H1 (cell line): Measurements from ENCODE around the gene DLG5. TPM values are rescaled to one million over a fixed set of nuclear protein-coding genes. Genes with fewer than 3 reads are reported as not detected.

Source experiments
- CTCF ChIA-PET: fragments of 300-600 bp; sonication (Branson Sonifier 250); formaldehyde crosslinking; loops from one replicate; lab custom pipeline; 2021; ENCODE audit not compliant: partially characterized antibody; lab: Charles Lee
- POLR2A ChIA-PET: fragments of 300-600 bp; sonication (Branson Sonifier 250); formaldehyde crosslinking; loops from one replicate; lab custom pipeline; 2021; ENCODE audit warnings: inconsistent platforms; ENCODE audit not compliant: partially characterized antibody; lab: Charles Lee
- DNase-seq, 2 experiments: peaks; one replicate each; pipeline versions ENCODE4 v3.0.0 to v3.0.0-alpha.2; 2010 to 2022; ENCODE audit warnings: low spot score in 2 of 2, low read depth in 1 of 2, mixed read lengths in 1 of 2
- FAIRE-seq: peaks from 2 replicates; lab custom pipeline; 2011; peaks lifted over from hg19 to GRCh38; lab: Jason Lieb, UNC
- H2AFZ ChIP-seq: 2 replicates; pipeline ENCODE4 v1.8.1; 2012; ENCODE audit warnings: low read length, inconsistent platforms
- H2AK5ac ChIP-seq: 2 replicates; pipeline ENCODE4 v1.6.1; 2013; ENCODE audit warnings: low read depth, low read length
- H2BK120ac ChIP-seq: replicated peaks from 2 replicates; pipeline ENCODE3; 2013; ENCODE audit warnings: low read depth, low read length, inconsistent platforms
- H2BK12ac ChIP-seq: 2 replicates; pipeline ENCODE4 v1.6.1; 2013; ENCODE audit warnings: low read depth, low read length
- H2BK15ac ChIP-seq: 2 replicates; pipeline ENCODE4 v1.6.1; 2013; ENCODE audit warnings: low read length
- H2BK20ac ChIP-seq: 2 replicates; pipeline ENCODE4 v1.6.1; 2013; ENCODE audit warnings: low read length
- H2BK5ac ChIP-seq: 2 replicates; pipeline ENCODE4 v1.6.1; 2013; ENCODE audit warnings: low read depth, low read length
- H3K14ac ChIP-seq: 2 replicates; pipeline ENCODE4 v1.6.1; 2013; ENCODE audit warnings: inconsistent platforms; ENCODE audit not compliant: insufficient read length
- H3K18ac ChIP-seq: 2 replicates; pipeline ENCODE4 v1.6.1; 2013; ENCODE audit warnings: low read length; ENCODE audit errors: extremely low read depth
- H3K23ac ChIP-seq: 2 replicates; pipeline ENCODE4 v1.6.1; 2013; ENCODE audit warnings: inconsistent platforms; ENCODE audit not compliant: insufficient read length
- H3K23me2 ChIP-seq: 2 replicates; pipeline ENCODE4 v1.6.1; 2013; ENCODE audit warnings: low read depth, low read length
- H3K27ac ChIP-seq: 2 replicates; pipeline ENCODE4 v1.6.1; 2011; ENCODE audit warnings: low read depth, low read length, inconsistent platforms
- H3K27me3 ChIP-seq, 4 experiments: replicated peaks in 1 of 4; 1 replicate in 1 of 4; 2 replicates in 3 of 4; pipeline versions ENCODE4 v1.6.1 to v1.8.1; 2011 to 2013; ENCODE audit warnings: low read length in 3 of 4, mild to moderate bottlenecking in 3 of 4, inconsistent platforms in 2 of 4, mixed read lengths in 2 of 4, moderate library complexity in 1 of 4; ENCODE audit not compliant: control insufficient read depth in 3 of 4, insufficient read depth in 3 of 4; ENCODE audit errors: extremely low read depth in 1 of 4
- H3K36me3 ChIP-seq, 4 experiments: 2 replicates each; pipeline versions ENCODE4 v1.6.1 to v1.8.1; 2011 to 2013; ENCODE audit warnings: mild to moderate bottlenecking in 4 of 4, low read length in 3 of 4, moderate library complexity in 2 of 4, control low read depth in 1 of 4, inconsistent platforms in 1 of 4; ENCODE audit not compliant: insufficient read depth in 4 of 4, control insufficient read depth in 2 of 4
- H3K4ac ChIP-seq: replicated peaks from 2 replicates; pipeline ENCODE3; 2013; ENCODE audit warnings: low read length, low read depth, mixed read lengths, inconsistent platforms; ENCODE audit not compliant: insufficient read length
- H3K4me1 ChIP-seq, 4 experiments: replicated peaks in 1 of 4; 1 replicate in 1 of 4; 2 replicates in 3 of 4; pipeline versions ENCODE4 v1.6.1 to v1.8.1; 2011 to 2013; ENCODE audit warnings: low read length in 3 of 4, inconsistent platforms in 2 of 4, mixed read lengths in 1 of 4; ENCODE audit not compliant: insufficient read depth in 4 of 4, control insufficient read depth in 3 of 4
- H3K4me2 ChIP-seq, 2 experiments: 2 replicates each; pipeline versions ENCODE4 v1.6.1 to v1.8.1; 2011 to 2013; ENCODE audit warnings: low read depth in 2 of 2, low read length in 2 of 2, control low read depth in 1 of 2, inconsistent platforms in 1 of 2, mild to moderate bottlenecking in 1 of 2; ENCODE audit not compliant: insufficient read depth in 1 of 2
- H3K4me3 ChIP-seq, 4 experiments: fragments of 200-600, 300-600 bp in 1 of 4; sonication (generic), shearing (Covaris generic), sonication (Bioruptor Twin) in 1 of 4; 2 replicates each; pipeline versions ENCODE4 v1.5.1 to v1.8.1; 2011 to 2016; ENCODE audit warnings: low read length in 4 of 4, low read depth in 3 of 4, control low read depth in 2 of 4, inconsistent platforms in 2 of 4, mild to moderate bottlenecking in 2 of 4, mixed read lengths in 1 of 4, moderate library complexity in 1 of 4; ENCODE audit not compliant: insufficient read depth in 2 of 4; ENCODE audit errors: extremely low read depth in 1 of 4
- H3K56ac ChIP-seq: replicated peaks from 2 replicates; pipeline ENCODE3; 2013; ENCODE audit warnings: low read depth, mild to moderate bottlenecking, mixed read lengths, low read length, inconsistent platforms; ENCODE audit not compliant: insufficient read length
- H3K79me1 ChIP-seq: 2 replicates; pipeline ENCODE4 v1.6.1; 2013; ENCODE audit warnings: low read depth, low read length, control low read depth
- H3K79me2 ChIP-seq, 2 experiments: 2 replicates each; pipeline versions ENCODE4 v1.6.1 to v1.8.1; 2012 to 2013; ENCODE audit warnings: low read length in 2 of 2, mild to moderate bottlenecking in 2 of 2, inconsistent platforms in 1 of 2; ENCODE audit not compliant: insufficient read depth in 2 of 2, control insufficient read depth in 1 of 2
- H3K9ac ChIP-seq, 4 experiments: replicated peaks in 1 of 4; 1 replicate in 1 of 4; 2 replicates in 3 of 4; pipeline versions ENCODE4 v1.6.1 to v1.8.1; 2011 to 2013; ENCODE audit warnings: low read depth in 3 of 4, low read length in 3 of 4, control low read depth in 2 of 4, mild to moderate bottlenecking in 2 of 4, moderate library complexity in 2 of 4, inconsistent platforms in 1 of 4; ENCODE audit errors: extremely low read depth in 1 of 4
- H3K9me3 ChIP-seq, 2 experiments: 2 replicates each; pipeline versions ENCODE4 v1.6.1 to v1.8.1; 2012 to 2013; ENCODE audit warnings: mild to moderate bottlenecking in 2 of 2, moderate library complexity in 2 of 2, control low read depth in 1 of 2, inconsistent platforms in 1 of 2, low read depth in 1 of 2, low read length in 1 of 2, mixed read lengths in 1 of 2; ENCODE audit not compliant: insufficient read depth in 2 of 2
- H4K20me1 ChIP-seq, 2 experiments: replicated peaks in 1 of 2; 2 replicates each; pipeline versions ENCODE3 to v1.8.1; 2011 to 2013; ENCODE audit warnings: inconsistent platforms in 2 of 2, low read length in 2 of 2, mild to moderate bottlenecking in 1 of 2; ENCODE audit not compliant: insufficient read depth in 2 of 2, control insufficient read depth in 1 of 2
- H4K5ac ChIP-seq: 2 replicates; pipeline ENCODE4 v1.6.1; 2013; ENCODE audit warnings: low read length, low read depth, mixed read lengths, inconsistent platforms; ENCODE audit not compliant: insufficient read length
- H4K8ac ChIP-seq: 2 replicates; pipeline ENCODE4 v1.8.0; 2013; ENCODE audit warnings: mild to moderate bottlenecking, moderate library complexity, low read length, inconsistent platforms; ENCODE audit not compliant: insufficient read depth; ENCODE audit errors: extremely low read depth
- H4K91ac ChIP-seq: replicated peaks from 2 replicates; pipeline ENCODE3; 2013; ENCODE audit warnings: low read length, mixed read lengths, inconsistent platforms; ENCODE audit not compliant: insufficient read length
- CEBPB ChIP-seq: IDR thresholded peaks from 2 replicates; pipeline ENCODE4 v1.6.1; 2012; ENCODE audit warnings: low read depth, low read length
- CHD2 ChIP-seq: IDR thresholded peaks from 2 replicates; pipeline ENCODE4 v1.6.1; 2012; ENCODE audit warnings: low read length, improper control_type of control experiment
- HDAC2 ChIP-seq, 2 experiments: fragments of 300-600 bp in 1 of 2; sonication (generic) in 1 of 2; IDR thresholded peaks; 2 replicates each; pipeline ENCODE4 v1.6.1; 2011 to 2012; ENCODE audit warnings: low read depth in 2 of 2, low read length in 2 of 2, mild to moderate bottlenecking in 2 of 2, moderate library complexity in 2 of 2, borderline replicate concordance in 1 of 2, inconsistent platforms in 1 of 2
- JUN ChIP-seq: IDR thresholded peaks from 2 replicates; pipeline ENCODE4 v1.6.1; 2011; ENCODE audit warnings: low read depth, mild to moderate bottlenecking, improper control_type of control experiment, low read length
- SAP30 ChIP-seq: fragments of 300-600 bp; sonication (generic); IDR thresholded peaks from 2 replicates; pipeline ENCODE4 v1.7.1; 2012; ENCODE audit warnings: low read length, moderate library complexity, mild to moderate bottlenecking, inconsistent platforms; ENCODE audit not compliant: insufficient read depth, insufficient replicate concordance
- SP1 ChIP-seq: IDR thresholded peaks from 2 replicates; pipeline ENCODE4 v1.6.1; 2011; ENCODE audit warnings: low read depth, low read length
- YY1 ChIP-seq: IDR thresholded peaks from 2 replicates; pipeline ENCODE4 v1.6.1; 2011; ENCODE audit warnings: low read depth, mild to moderate bottlenecking, low read length
- WGBS, 2 experiments: shearing (Covaris generic) in 1 of 2; methylation state at CpG; one replicate each; pipeline versions ENCODE4 v1.1.6 to v1.1.7; 2013 to 2015; ENCODE audit warnings: low lambda C conversion rate in 2 of 2, mixed read lengths in 2 of 2, inconsistent platforms in 1 of 2, low coverage in 1 of 2, missing lambda C conversion rate in 1 of 2; ENCODE audit not compliant: insufficient replicate concordance in 2 of 2, insufficient coverage in 1 of 2, insufficient read length in 1 of 2; ENCODE audit errors: extremely low coverage in 1 of 2, missing lambda C conversion rate in 1 of 2; 5-methylcytosine and 5-hydroxymethylcytosine counted together
- polyA plus RNA-seq, 7 experiments: library from polyadenylated mRNA; depleted of rRNA in 3 of 7; stranded (reverse) in 5 of 7; unstranded in 2 of 7; fragments of >200 nt in 5 of 7; fragments of 200-250 nt in 2 of 7; gene quantifications; 1 replicate in 5 of 7; 2 replicates in 1 of 7; 4 replicates in 1 of 7; pipeline versions ENCODE4 v1.2.1 to v1.2.3, GENCODE V29; 2011 to 2013; ENCODE audit warnings: missing spikeins in 2 of 7, mixed read lengths in 2 of 7
- total RNA-seq: library from RNA; stranded (reverse); fragmentation: NEBNext Ultra II Directional; extraction: Animal tissue kit (Norgen Biotek cat#: 25700); gene quantifications from 2 replicates; pipeline ENCODE4 v1.2.1, GENCODE V29; 2021
- TF ChIP-seq, protein P1 (sequence below): IDR thresholded peaks from 2 replicates; pipeline ENCODE4 v1.6.1; 2011; ENCODE audit warnings: low read depth, mild to moderate bottlenecking, low read length; ENCODE audit not compliant: insufficient read depth

DLG5 gene
- total and polyA plus RNA-seq, 2 of the 8 experiments (the other 6 are each of a cell fraction or from before 2014, with no cell fraction given): 15.6 to 71.4 TPM

DNA sequence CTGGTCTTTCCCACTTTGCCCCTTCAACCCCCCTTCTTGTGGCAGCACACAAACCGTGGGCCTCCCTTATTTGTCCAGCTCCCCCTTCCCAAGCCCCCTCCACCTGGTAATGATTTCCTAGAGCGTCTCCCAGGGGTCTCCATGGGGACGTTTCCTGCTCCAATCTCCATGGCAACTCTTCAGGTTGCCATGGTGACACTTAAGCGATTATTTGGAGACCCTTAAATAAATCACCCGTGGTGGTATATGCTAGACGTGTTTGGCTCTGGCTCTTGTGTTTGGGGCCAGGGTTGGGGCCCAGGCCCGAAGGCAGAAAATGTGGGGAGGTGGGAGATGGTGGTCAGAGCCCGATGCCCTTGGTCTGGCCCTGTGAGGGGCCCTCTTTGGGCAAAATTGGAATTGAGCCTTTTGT lies 41.1 kb upstream of the DLG5 start:
- H3K27ac ChIP-seq: no peak overlapping the region
- H3K14ac ChIP-seq: no peak overlapping the region
- no peak overlapping the region for H2BK12ac ChIP-seq
- H2AFZ ChIP-seq: no peak overlapping the region
- no peaks in the 10 kb centered on the region for H3K27me3 ChIP-seq
- no peaks in the 10 kb centered on the region for H4K20me1 ChIP-seq
- H4K91ac ChIP-seq: no peak overlapping the region
- DNase-seq (no peak), FAIRE-seq (no peak)
- H4K8ac ChIP-seq: no peak overlapping the region
- no peaks in the 10 kb centered on the region for H3K36me3 ChIP-seq
- POLR2A ChIA-PET: interaction anchor here (1.4 kb wide), 1 partner anchor 43 kb away, joined by 3 read pairs; no protein-coding TSS in a partner anchor
- CTCF ChIA-PET: interaction anchor here (1.0 to 2.9 kb wide), 2 partner anchors 8 to 40 kb away, joined by 3 to 8 read pairs; no protein-coding TSS in a partner anchor
- H3K18ac ChIP-seq: no peak overlapping the region
- H3K9me3 ChIP-seq: peaks cover 11% of the 10 kb centered on the region in 2 experiments
- no peak overlapping the region for H4K5ac ChIP-seq
- H3K23me2 ChIP-seq: no peaks in the 10 kb centered on the region
- 88% methylated on average over 8 of the region's 8 CpGs; no CpG with 5 or more reads in 1 of the 2 experiments for WGBS, 2 experiments
- H3K79me2 ChIP-seq: no peaks in the 10 kb centered on the region
- H2AK5ac ChIP-seq: no peak overlapping the region
- no peak overlapping the region for H3K56ac ChIP-seq
- no peak overlapping the region for H2BK15ac ChIP-seq
- no peak overlapping the region for H2BK20ac ChIP-seq
- no peak overlapping the region for H3K23ac ChIP-seq
- no peak overlapping the region for H3K4me2 ChIP-seq
- H3K79me1 ChIP-seq: no peaks in the 10 kb centered on the region
- H2BK5ac ChIP-seq: no peak overlapping the region
- TF ChIP-seq CEBPB (no peak), HDAC2 (IDR thresholded peaks at IDR 0.05; ENCODE audit: borderline replicate concordance in 1 of 2, low read depth in 2 of 2, low read length in 2 of 2) (no peak), CHD2 (no peak), JUN (no peak), SP1 (no peak), YY1 (no peak), SAP30 (no peak)
- TF ChIP-seq, protein P1, sequence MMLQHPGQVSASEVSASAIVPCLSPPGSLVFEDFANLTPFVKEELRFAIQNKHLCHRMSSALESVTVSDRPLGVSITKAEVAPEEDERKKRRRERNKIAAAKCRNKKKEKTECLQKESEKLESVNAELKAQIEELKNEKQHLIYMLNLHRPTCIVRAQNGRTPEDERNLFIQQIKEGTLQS: no peak
- no peak overlapping the region for H2BK120ac ChIP-seq
- H3K4me3 ChIP-seq: no peak overlapping the region
- no peak overlapping the region for H3K4ac ChIP-seq
- no peak overlapping the region for H3K9ac ChIP-seq
- H3K4me1 ChIP-seq: peaks cover 0 to 6% (median 1%) of the 10 kb centered on the region in 4 experiments; a peak in 2 of 7 replicates
